Measurements from ENCODE around the gene JAKMIP3. TPM values are rescaled to one million over a fixed set of nuclear protein-coding genes. Genes with fewer than 3 reads are reported as not detected.

The JAKMIP3 gene
- total RNA-seq, 1 donor from 2014 or later, result 0.64 TPM

- no peaks in the 10 kb centered on the region for H3K4me1 Mint-ChIP-seq (ENCODE audit: unreplicated experiment)
- no peak overlapping the region for H3K4me3 Mint-ChIP-seq (ENCODE audit: unreplicated experiment)
- peak; percentile 59 for DNase-seq (ENCODE audit: extremely low spot score, unreplicated experiment)
- no peaks in the 10 kb centered on the region for H3K36me3 Mint-ChIP-seq (ENCODE audit: unreplicated experiment)
- H3K27me3 Mint-ChIP-seq (ENCODE audit: unreplicated experiment), result peaks cover 21% of the 10 kb centered on the region
- TF ChIP-seq CTCF (IDR thresholded peaks at IDR 0.05), result no peak
- H3K9me3 Mint-ChIP-seq (ENCODE audit: unreplicated experiment), result no peaks in the 10 kb centered on the region
- H3K27ac Mint-ChIP-seq (ENCODE audit: unreplicated experiment), result no peak overlapping the region
Measured at GRCh38 chr10:132095403-132096113, 29.8 kb downstream of the JAKMIP3 start.

- no peak overlapping the region for H3K27ac Mint-ChIP-seq (ENCODE audit: unreplicated experiment)
- no peaks in the 10 kb centered on the region for H3K36me3 Mint-ChIP-seq (ENCODE audit: unreplicated experiment)
- DNase-seq (ENCODE audit: extremely low spot score, unreplicated experiment), result no peak
- no peak for TF ChIP-seq CTCF (IDR thresholded peaks at IDR 0.05)
- H3K9me3 Mint-ChIP-seq (ENCODE audit: unreplicated experiment), result no peaks in the 10 kb centered on the region
- no peak overlapping the region for H3K4me3 Mint-ChIP-seq (ENCODE audit: unreplicated experiment)
- H3K4me1 Mint-ChIP-seq (ENCODE audit: unreplicated experiment), result no peaks in the 10 kb centered on the region
- H3K27me3 Mint-ChIP-seq (ENCODE audit: unreplicated experiment), result peaks cover 14% of the 10 kb centered on the region
Measured at GRCh38 chr10:132096223-132096622, 30.5 kb downstream of the JAKMIP3 start.

DNA sequence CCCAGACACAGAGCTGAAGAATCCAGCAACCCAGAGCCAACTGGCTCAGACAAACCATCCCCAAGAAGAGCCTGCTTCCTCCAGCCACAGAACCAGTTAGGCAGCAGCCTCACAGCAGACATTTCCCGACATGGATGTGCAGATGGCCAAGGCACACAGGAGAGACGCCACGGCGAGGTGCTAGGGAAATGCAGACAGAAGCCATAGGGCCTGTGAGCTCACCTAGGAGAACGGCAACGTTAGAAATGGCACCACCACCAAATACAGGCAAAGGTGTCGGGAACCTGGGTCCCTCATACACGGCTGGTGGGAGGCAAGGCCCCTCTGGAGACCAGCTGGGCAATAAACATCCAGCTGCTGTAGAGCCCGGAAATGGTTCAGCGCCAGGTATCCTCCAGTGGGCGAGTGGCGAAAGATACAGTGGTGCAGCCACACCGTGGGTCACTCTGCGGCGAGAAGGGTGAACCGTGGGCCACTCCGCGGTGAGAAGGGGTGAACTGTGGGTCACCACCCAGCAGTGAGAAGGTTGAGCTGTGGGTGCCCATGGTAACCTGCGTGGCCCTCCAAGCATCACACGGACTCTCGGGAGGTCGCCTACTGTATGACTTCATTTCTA is 31.2 kb downstream of the JAKMIP3 start:
- no peaks in the 10 kb centered on the region for H3K36me3 Mint-ChIP-seq (ENCODE audit: unreplicated experiment)
- TF ChIP-seq CTCF (IDR thresholded peaks at IDR 0.05), result no peak
- DNase-seq (ENCODE audit: extremely low spot score, unreplicated experiment), result peak; percentile 76

DNA sequence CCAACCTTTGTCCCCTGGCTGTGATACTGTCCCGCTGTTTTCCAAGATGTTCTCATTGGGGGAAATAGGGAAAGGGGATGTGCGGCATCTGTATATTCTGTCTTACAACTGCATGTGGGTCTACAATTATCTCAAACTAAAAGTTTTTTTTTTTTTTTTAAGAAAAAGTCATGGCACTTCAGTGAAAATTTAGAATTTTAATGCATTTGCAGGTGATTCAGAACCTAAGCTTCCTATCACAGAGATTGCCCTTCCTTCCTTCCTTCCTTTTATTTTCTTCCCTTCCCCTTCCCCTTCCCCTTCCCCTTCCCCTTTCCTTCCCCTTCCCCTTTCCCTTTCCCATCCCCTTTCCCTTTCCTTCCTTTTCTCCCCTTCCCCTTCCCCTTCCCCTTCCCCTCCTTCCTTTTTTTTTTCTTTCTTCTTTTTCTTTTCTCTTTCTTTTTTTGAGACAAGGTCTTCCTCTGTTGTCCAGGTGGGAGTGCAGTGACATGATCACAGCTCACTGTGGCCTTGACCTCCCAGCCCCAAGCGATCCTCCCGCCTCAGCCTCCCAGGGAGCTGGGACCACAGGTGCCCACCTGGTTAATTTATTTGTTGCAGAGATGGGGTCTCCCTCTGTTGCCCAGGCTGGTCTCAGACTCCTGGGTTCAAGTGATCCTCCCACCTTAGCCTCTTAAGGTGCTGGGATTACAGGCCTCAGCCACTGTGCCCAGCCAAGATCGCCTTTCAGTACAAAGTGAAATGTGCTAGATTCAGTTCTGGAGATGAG is 32.0 kb downstream of the JAKMIP3 start:
- Mint-ChIP-seq H3K4me3 (ENCODE audit: unreplicated experiment) (no peak overlapping the region), H3K27me3 (ENCODE audit: unreplicated experiment) (peaks cover 6% of the 10 kb centered on the region), H3K4me1 (ENCODE audit: unreplicated experiment) (no peaks in the 10 kb centered on the region), H3K27ac (ENCODE audit: unreplicated experiment) (no peak overlapping the region), H3K9me3 (ENCODE audit: unreplicated experiment) (no peaks in the 10 kb centered on the region), H3K36me3 (ENCODE audit: unreplicated experiment) (no peaks in the 10 kb centered on the region)
- TF ChIP-seq CTCF (IDR thresholded peaks at IDR 0.05), result no peak
- DNase-seq (ENCODE audit: extremely low spot score, unreplicated experiment), result no peak

More for the DNA sequence above, 31.2 kb downstream of the JAKMIP3 start:
- H3K27ac Mint-ChIP-seq (ENCODE audit: unreplicated experiment), result no peak overlapping the region
- no peaks in the 10 kb centered on the region for H3K9me3 Mint-ChIP-seq (ENCODE audit: unreplicated experiment)
- peaks cover 11% of the 10 kb centered on the region for H3K27me3 Mint-ChIP-seq (ENCODE audit: unreplicated experiment)
- no peak overlapping the region for H3K4me3 Mint-ChIP-seq (ENCODE audit: unreplicated experiment)
- H3K4me1 Mint-ChIP-seq (ENCODE audit: unreplicated experiment), result no peaks in the 10 kb centered on the region

Data from osteocyte (in vitro differentiated cells).